GM10266 (cell line): ENCODE measurements around the gene HOXB8.
A peak's percentile ranks its signal among the peaks of the same experiment; 100 is the strongest.

Experiments
- DNase-seq: peaks from one replicate; pipeline ENCODE4 v3.0.0; 2012; ENCODE audit errors: extremely low spot score
- TF ChIP-seq, protein P1 (sequence below): IDR thresholded peaks from 2 replicates; pipeline ENCODE4 v1.5.1; 2012; ENCODE audit warnings: mild to moderate bottlenecking, low read depth; ENCODE audit not compliant: control insufficient read depth, insufficient read depth; ENCODE audit errors: missing control alignments

The HOXB8 gene

DNA sequence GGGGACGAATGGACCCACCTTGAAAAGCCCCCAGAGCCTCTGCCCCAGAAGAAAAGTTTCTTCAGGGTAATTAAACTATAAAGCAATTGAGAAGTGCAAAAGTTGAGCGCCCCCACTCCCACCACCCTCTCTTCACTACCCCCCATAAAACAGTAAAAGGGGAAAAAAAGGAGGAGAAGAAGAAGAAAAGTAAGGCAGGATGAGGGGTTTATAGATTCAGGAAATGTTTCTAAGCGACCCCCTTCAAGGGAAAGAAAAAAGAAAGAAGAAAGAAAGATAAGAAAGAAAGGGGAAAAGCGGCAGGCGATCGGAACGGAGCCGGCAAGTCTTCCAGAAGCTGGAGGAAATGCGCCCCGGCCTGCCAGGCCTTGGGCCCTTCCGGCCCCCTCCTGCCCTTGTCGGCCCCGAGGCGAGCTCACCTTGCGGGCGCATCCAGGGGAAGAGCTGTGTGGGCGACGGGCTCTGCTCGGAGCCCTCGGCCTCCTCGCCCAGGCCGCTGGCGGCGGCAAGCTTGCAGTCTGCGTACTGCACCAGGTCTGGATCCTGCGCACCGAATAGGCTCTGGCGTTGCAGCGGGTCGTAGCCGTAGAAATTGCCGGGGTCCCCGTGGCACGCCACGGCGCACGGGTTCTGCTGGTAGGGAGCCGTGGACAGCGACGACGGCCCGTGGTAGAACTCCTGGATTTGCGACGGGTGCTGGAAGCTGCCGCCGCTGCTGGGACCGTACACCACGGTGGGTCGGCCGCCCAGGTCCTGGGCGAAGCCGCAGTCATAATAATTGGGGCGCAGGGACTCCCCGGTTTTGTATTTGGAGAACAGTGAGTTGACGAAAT lies 1.0 kb downstream of the HOXB8 start:
- TF ChIP-seq, protein P1, sequence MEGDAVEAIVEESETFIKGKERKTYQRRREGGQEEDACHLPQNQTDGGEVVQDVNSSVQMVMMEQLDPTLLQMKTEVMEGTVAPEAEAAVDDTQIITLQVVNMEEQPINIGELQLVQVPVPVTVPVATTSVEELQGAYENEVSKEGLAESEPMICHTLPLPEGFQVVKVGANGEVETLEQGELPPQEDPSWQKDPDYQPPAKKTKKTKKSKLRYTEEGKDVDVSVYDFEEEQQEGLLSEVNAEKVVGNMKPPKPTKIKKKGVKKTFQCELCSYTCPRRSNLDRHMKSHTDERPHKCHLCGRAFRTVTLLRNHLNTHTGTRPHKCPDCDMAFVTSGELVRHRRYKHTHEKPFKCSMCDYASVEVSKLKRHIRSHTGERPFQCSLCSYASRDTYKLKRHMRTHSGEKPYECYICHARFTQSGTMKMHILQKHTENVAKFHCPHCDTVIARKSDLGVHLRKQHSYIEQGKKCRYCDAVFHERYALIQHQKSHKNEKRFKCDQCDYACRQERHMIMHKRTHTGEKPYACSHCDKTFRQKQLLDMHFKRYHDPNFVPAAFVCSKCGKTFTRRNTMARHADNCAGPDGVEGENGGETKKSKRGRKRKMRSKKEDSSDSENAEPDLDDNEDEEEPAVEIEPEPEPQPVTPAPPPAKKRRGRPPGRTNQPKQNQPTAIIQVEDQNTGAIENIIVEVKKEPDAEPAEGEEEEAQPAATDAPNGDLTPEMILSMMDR: no peak
- no peak for DNase-seq

DNA sequence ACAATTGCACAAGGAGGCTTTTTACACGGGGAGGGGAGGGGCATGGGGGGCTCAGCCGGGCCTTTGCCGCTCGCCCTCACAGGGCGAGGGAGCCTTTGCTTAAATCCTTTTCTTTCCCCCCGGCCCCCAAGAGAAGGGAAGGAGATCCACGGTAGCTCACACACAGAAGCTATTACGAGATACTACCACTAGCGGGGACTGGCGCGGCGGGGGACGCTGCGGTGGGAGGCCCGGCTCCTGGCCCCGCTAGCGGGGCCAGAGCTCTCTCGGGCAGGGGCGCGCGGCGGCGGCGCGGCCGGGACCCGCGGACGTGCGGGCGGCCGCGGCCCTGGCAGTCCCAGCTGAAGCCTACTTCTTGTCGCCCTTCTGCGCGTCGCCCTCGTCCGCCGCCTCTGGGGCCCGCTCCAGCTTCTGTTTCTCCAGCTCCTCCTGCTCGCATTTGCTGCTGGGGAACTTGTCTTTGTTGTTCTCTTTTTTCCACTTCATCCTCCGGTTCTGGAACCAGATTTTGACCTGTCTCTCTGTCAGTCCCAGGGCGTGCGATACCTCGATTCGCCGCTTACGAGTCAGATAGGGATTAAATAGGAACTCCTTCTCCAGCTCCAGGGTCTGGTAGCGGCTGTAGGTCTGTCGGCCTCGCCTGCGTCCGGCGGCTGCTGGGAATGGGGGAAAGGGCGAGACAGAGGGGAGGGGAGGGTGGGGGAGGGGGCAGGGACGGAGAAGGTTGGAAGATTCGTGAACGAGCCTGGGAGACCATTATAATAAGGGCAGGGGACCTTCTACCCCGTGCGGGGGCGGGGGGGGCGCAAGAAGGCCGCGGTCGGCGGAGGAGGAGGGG lies 2.0 kb downstream of the HOXB8 start:
- TF ChIP-seq, protein P1: peak; percentile 31
- peak; percentile 74 for DNase-seq

DNA sequence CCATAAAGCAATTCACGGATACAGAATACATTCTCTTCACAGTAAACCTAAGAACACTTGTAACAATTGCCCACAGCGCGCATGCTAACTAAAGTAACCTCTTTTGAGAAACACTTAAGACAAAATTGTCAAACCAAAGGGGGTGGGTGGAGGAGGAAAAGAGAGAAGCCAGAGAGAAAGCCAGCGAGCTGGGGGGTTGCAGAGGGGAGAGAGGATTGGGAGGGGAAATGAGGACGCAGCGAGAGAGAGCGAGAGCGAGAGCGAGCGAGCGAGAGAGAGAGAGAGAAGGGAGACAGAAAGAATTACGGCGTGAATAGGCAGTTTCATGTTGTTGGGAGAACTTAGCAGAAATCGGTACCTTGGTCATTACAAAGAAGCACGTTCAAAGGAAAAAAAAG lies 2.6 kb downstream of the HOXB8 start:
- no peak for DNase-seq
- TF ChIP-seq, protein P1: no peak

DNA sequence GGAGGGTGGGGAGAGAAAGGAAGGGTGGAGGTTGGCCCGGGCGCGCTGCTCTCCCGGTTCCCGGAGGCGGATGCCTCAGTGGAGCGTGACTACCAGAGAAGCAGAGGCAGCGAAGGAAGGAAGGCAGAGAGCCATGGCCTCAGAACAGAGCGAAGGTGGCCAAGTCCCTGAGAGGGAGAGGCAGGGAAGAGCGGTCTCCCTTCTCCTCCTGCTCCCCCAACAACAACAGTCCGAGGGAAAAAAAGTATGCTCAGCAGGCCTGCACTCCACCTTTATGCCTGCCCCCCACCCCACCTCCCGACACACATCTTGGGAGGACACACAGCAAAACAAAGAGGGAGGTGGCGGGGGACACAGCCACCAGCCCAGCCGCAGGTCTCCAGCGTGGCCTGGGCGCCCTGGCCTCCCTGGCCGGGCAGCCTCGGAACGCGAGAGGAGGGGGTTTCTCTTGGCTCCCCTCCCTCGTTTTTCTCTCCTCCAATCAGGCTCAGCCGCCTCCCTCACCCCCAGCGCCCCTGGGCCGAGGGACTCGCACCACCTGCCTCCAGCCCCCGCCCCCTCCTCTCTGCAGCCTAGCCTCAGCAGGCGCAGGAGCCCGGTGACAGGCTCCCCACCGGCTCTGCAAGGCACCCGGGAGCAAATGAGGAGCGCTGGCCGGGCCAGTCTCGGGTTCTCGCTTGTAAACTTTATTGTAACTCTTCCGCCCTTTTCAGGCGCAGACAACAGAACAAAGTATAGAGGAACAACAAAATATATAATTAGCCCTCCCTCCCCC lies 3.2 kb downstream of the HOXB8 start:
- TF ChIP-seq, protein P1: no peak
- no peak for DNase-seq

DNA sequence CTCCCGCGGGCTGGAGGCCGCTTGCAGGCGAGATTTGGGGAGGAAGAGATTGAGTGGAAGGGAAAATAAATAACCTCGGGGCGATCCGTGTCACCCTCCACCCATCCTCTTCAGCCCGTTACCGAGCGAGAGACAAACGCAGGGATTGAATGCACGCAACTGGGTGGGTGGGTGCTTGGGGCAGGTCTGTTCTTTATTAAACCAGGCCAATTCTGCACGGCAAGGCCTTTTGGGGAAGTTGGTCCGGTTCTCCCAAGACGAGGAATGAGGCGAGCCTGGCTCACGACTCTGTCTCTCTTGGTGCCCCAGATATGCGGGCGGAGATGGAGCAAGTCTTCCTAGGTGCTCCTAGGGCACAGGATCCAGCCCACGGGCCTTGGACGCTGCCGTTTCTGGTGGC lies 3.9 kb downstream of the HOXB8 start:
- TF ChIP-seq, protein P1: no peak
- no peak for DNase-seq

DNA sequence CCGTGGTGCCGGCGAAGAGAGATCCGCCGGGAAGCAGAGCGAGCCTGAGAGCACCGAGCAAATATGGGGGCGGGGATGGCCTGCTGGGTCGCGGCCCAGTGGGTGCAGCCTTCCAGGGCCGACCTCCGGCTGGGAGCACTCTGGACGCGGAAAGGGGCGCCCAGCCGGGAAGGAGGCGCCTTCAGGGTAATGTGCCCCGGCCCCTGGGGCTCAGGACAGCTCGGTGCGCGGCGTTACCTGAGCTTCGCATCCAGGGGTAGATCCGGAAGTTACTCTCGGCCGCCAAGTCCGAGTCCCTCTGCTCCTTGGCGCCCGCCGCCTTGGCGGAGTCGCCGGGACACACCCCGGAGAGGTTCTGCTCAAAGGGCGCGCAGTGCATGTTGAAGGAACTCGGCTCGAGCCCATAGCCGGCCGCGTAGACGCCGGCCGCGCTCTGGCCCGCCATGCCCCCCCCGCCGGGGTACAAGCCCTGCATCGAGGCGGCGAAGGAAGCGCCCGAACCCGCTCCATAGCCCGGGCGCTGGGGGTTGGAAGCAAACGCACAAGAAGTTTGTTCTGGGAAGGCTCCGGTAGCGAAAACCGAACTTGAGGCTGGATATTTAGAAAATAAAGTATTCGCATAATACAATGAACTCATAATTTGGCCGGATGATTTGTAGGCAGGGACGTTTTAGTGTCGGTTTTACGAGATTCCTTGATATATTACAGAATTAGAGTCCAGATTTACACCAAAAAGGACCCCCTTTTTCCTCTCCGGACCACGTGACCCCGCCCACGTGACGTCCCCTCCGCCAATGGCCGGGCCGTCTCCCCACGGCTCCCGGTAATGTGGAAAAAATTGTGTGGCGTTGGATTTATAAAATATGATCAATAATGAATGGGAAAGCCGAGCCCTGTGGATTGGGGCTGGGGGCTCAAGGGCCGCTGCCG lies 4.5 kb downstream of the HOXB8 start, which contains the start of gene HOXB7:
Gene HOXB7, minus strand, starts transcription at position 736 of the 930 bp plus-strand sequence. Its CDS starts 99 bp downstream, at position 637.
- TF ChIP-seq, protein P1: no peak
- peak; percentile 89 for DNase-seq
